NCI-H1417 (cell line): ENCODE measurements around the gene GPATCH8.
A peak's percentile ranks its signal among the peaks of the same experiment; 100 is the strongest.

ENCODE experiments used
- DNase-seq, 3 experiments: peaks; one replicate each; lab custom pipeline; 2025; lab: John Stamatoyannopoulos, UW

Gene GPATCH8

GRCh38 chr17:44354582-44355561, 148.3 kb downstream of the GPATCH8 start:
- DNase-seq = no peak

- DNase-seq = no peak
Measured at GRCh38 chr17:44353672-44354331, 149.4 kb downstream of the GPATCH8 start.

- no peak for DNase-seq
Measured at GRCh38 chr17:44352828-44353671, 150.2 kb downstream of the GPATCH8 start.

- DNase-seq = no peak
Measured at GRCh38 chr17:44351961-44352827, 151.0 kb downstream of the GPATCH8 start.

GRCh38 chr17:44351464-44351863, 151.7 kb downstream of the GPATCH8 start:
- DNase-seq = no peak

- DNase-seq = peak; percentile 43 to 67 (median 43)
Measured at GRCh38 chr17:44350733-44351226, 152.4 kb downstream of the GPATCH8 start.

GRCh38 chr17:44349553-44350070, 153.6 kb downstream of the GPATCH8 start:
- DNase-seq = no peak

- no peak for DNase-seq
Measured at GRCh38 chr17:44348988-44349364, 154.2 kb downstream of the GPATCH8 start.

- DNase-seq = no peak
Measured at GRCh38 chr17:44348234-44348987, 154.8 kb downstream of the GPATCH8 start.
